Kidney tubule cell (primary cell): Measurements from ENCODE around the gene STAMBP.
A peak's percentile ranks its signal among the peaks of the same experiment; 100 is the strongest.
"Not testable (repeated sequence)": the region's sequence is repeated elsewhere in the genome, so short reads cannot be mapped to it uniquely, and the experiment has no call there.

ENCODE experiments used
- DNase-seq: peaks from one replicate; pipeline ENCODE4 v3.0.0-alpha.2; 2018; ENCODE audit warnings: low spot score

STAMBP gene

GRCh38 chr2:73887596-73888353 is 59.0 kb downstream of the STAMBP start:
- not testable (repeated sequence) for DNase-seq

DNA sequence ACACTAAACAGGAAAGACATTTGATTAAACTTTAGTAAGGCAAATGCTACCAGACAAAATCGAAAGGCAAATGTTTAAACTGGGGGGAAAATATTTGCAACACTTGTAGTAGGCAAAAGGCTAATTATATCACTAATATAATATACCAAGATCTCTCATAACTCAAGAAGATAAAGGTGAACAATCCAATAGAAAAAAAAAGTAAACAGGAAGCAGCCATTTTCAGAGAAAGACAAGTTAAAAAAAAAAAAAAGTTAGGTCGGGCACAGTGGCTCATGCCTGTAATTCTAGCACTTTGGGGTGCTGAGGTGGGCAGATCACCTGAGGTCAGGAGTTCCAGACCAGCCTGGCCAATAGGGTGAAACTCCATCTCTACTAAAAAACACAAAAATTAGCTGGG is 59.6 kb downstream of the STAMBP start:
- DNase-seq: no peak

DNA sequence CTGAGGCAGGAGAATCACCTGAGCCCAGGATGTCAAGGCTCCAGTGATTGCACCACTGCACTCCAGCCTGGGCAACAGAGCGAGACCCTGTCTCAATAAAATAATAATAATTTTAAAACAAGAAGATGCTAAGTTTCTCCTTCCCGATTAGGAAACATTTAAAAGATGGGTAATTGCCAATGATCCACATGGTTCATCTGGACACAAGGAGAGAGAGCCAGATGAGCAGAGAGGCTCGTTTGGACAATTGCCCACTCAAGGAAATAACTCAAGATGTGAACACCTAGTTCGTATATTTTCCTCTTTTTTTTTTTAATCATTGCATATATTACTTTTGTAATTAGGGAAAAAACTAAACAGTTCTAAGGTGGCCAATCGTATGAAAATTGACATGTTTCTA is 60.4 kb downstream of the STAMBP start:
- no peak for DNase-seq

- no peak for DNase-seq
Observed at GRCh38 chr2:73890301-73891092, 61.7 kb downstream of the STAMBP start.

DNA sequence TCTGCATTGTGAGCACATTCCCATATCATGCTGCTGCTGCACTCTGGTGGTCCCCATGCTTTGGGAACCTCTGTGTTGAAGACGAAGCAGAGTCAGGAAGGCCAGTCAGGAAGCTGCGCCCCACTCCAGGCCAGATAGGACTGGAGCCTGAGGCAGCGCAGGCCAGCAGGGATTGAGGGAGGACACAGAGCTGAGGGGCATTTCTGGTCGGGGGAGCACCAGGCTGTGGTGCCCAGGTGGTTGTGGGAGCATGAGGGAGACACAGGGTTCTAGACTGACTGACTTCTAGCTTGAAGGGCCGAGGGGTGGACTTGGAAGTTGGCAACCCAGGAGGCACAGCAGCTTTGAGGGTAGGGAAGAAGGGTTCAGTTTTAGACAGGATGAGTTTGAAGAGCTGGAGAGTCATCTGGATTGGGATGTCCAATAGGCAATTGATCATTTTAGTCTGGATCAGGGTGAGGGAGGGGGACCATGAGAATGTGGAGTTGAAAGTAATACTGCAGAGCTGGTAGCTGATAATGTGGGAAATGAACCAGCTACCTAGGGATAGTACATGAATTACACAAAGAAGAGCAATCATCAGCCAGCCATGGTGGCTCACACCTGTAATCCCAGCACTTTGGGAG is 62.6 kb downstream of the STAMBP start:
- DNase-seq: no peak

DNA sequence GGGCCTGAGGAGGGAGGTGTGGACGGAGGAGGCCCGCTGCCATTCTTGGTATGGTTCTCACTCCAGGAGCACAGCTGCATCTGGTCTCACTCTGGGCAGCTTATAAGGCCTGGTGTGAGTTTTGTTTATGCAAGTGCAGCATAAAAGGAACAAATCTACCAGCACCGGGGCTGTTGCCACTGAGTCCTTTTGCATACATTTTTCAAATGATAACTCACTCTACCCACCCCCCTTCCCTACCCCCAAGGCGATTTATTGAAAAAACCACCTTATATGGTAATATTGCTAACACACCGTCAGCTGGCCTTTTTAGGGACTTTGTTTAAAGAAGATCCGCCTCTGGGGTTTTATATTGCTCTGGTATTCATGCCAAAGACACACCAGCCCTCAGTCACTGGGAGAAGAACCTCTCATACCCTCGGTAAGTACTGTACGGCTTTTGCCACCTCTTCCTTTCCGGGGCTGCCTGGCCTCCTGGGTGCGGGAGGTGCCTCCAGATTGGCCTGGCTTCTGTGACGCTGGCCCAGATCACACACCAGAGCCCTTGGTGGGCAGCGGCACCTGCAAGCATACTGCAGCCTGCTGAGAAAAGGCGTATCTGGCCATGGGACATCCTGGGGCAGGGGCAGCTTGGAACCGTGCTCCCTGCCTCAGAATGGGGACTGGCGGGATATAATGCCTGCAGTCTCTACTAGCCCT is 64.0 kb downstream of the STAMBP start, which contains the start of gene ACTG2:
ACTG2 (plus strand) TSS at position 378 of the 699 bp plus-strand sequence. CDS start 8,304 bp downstream, outside the sequence.
- no peak for DNase-seq

GRCh38 chr2:73893764-73894474 is 65.2 kb downstream of the STAMBP start:
- no peak for DNase-seq

DNA sequence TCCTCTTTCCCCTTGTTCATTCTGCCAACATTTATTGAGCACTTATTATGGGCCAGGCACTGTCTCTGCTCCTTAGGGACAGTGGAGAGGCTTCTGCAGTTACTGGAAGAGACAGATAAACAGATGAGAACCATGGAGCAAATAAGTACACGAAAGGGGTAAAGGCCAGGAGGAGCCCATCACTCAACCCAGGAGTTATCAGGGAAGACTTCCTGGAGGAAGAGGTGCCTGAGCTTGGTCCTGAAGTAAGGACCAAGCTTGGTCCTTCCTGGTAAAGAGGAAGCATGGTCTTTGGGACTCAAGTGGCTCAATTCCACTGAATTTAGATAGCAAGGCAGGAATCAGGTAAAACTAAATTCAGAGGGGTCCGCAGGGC is 65.7 kb downstream of the STAMBP start:
- DNase-seq: no peak

DNA sequence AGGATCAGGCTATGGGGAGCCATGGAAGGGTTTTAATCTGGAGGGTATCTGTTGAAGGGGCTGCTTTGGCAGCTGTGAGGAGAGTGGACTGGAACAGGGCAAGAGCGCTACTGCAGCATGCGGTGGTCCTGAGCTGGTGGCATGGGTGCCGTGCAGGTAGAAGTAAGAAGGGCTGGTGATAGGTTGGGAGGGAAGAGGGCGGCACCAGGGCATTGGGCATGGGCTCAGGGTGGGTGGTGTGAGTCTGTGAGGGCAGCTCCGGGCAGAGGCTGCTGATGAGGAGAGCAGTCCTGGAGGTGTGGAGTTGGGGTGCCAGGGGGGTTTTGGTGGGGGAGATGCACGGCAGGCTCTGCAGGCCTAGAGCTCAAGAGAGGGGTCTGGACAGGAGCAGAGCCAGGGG is 66.1 kb downstream of the STAMBP start:
- no peak for DNase-seq

- DNase-seq: no peak
Observed at GRCh38 chr2:73895473-73895872, 66.7 kb downstream of the STAMBP start.

DNA sequence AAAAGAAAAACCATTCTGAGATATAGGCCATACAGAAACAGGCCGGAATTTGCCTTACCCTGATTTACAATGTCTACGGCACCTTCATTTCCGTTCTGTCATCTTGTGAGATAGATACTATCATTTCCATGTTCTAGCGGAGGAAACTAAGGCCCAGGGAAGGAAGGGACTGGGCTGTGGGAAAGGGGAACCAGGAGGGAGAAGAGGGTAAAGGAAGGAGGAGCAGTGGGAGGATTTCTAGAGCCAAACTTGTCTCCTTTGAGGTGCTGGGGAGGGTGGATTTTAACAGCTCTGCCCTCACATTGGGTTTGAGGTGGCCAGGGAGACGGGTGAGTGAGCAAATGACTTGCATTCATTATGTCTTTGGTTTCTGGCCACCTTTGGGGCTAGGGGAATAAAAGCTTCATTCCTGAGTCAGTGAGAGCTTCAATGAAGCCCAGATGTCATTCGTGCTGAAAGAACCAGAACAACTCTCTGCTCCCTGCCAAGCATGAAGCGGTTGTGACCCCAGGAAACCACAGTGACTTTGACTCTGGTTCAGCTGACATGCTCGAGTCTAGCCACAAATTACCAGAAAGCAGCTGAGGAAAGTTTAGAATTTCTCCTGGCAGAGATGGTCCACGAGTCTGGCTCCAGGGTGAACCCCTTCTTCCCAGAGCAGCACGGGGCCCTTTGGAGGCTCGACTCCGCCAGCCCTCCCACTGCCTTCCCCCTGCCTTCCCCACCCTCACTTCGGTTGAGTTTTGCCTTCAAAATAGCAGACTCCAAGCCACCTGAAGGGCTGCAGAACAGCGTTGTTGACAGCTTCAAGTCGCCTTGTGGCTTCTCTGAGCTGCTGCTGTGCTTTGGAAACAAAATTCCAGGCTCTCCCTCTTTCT is 67.8 kb downstream of the STAMBP start:
- peak; percentile 69 for DNase-seq

- DNase-seq: no peak
Observed at GRCh38 chr2:73897240-73897583, 68.5 kb downstream of the STAMBP start.

- no peak for DNase-seq
Observed at GRCh38 chr2:73897934-73898333, 69.2 kb downstream of the STAMBP start.

DNA sequence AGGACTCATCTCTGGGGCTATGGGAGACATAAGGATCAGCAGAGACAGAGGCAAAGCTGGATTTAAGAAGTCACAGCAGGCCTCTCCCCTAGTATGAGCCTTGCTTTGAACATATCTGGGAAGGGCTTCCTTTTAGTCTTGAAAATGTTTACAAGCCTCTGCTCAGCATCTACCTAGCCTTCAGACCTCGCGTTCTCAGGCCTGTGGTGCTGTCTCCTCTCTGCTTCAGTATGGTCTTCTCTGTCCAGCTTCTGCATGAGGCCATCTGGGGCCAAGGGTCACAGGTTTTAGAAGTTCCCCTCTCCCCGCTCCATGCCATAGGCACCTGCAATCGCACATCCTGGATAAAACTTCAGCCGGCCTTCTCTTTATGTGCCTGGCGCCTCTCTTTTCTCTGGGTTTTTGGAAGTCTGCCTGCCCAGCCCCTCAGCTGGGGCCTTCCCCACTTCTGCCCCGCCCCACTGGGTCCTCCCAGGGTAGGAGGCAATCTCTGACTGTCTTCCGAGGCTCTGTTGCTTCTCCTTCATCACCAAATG is 71.1 kb downstream of the STAMBP start:
- no peak for DNase-seq

- no peak for DNase-seq
Observed at GRCh38 chr2:73901143-73901542, 72.4 kb downstream of the STAMBP start.

- DNase-seq: no peak
Observed at GRCh38 chr2:73902284-73902683, 73.5 kb downstream of the STAMBP start.

GRCh38 chr2:73903313-73903712 is 74.6 kb downstream of the STAMBP start:
- no peak for DNase-seq

DNA sequence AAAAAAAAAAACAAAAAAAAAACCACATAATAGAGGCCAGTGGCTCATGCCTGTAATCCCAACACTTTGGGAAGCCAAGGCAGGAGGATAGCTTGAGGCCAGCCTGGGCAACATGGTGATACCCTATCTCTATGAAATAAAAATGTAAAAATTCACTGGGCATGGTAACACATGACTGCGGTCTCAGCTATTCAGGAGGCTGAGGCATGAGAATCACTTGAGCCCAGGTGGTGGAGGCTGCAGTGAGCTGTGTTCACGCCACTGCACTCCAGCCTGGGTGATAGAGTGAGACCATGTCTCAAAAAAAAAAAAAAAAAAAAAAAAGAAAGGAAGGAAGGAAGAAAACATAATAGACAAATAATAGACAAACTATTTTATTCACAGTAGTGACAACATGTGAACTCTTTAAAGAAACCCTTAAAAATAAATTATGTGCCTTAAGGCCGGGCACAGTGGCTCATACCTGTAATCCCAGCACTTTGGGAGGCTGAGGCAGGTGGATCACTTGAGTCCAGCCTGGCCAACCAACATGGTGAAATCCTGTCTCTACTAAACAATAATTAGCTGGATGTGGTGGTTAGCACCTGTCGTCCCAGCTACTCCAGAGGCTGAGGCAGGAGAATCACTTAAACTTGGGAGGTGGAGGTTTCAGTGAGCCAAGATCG is 75.3 kb downstream of the STAMBP start:
- DNase-seq: not testable (repeated sequence)

DNA sequence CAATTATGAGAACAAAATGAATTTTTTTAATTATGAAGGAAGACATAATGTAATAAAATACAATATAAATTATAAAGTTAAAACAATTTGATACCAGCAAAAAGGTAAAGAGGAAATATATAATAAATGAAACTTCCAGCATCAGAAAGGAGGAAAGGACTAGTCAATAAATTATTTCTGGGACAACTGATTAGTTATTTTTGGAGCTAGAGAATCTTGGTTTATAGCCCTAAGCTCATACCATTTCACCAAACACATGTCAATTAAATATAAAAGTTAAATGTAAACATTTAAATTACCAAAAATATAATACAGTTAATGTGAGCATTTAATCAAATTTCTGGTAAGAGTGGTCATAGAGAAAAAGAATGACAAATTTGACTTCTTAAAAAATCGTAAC is 76.2 kb downstream of the STAMBP start:
- no peak for DNase-seq
